NCI-H2196 (cell line): ENCODE results near the gene ERFE.
"Not testable (repeated sequence)": the region's sequence is repeated elsewhere in the genome, so short reads cannot be mapped to it uniquely, and the experiment has no call there.

Source experiments
- DNase-seq: peaks from one replicate; lab custom pipeline; 2025; ENCODE audit not compliant: unreplicated experiment; lab: John Stamatoyannopoulos, UW

The ERFE gene, protein sequence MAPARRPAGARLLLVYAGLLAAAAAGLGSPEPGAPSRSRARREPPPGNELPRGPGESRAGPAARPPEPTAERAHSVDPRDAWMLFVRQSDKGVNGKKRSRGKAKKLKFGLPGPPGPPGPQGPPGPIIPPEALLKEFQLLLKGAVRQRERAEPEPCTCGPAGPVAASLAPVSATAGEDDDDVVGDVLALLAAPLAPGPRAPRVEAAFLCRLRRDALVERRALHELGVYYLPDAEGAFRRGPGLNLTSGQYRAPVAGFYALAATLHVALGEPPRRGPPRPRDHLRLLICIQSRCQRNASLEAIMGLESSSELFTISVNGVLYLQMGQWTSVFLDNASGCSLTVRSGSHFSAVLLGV

DNA sequence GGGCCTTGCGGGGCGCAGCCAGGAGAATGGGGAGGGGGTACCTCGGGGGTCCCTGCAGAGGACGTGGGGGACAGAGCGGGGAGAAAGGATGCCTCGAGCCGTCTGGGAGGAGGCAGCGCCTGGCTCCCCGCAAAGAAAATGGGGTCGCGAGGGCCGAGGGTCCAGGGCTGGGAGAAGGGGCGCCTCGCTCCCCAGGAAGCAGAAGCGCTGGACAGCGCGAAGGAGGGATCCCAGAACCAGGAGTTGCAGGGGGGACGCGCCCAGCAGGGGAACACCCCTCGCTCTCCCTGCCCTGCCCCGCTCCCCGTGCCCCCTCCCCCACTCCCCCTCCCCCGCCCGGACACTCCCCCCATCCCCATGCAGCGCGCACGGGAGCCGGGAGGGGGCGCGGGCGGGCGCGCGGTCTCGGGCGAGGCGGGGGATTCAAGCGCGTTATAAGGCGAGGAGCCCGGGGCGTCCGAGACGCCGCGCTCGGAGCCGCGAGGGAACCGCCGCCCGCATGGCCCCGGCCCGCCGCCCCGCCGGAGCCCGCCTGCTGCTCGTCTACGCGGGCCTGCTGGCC, at the start of gene ERFE:
Gene ERFE, plus strand, starts transcription at position 462 of the 562 bp plus-strand sequence. Its CDS starts 38 bp downstream, at position 500.
- DNase-seq = peak; percentile 72

DNA sequence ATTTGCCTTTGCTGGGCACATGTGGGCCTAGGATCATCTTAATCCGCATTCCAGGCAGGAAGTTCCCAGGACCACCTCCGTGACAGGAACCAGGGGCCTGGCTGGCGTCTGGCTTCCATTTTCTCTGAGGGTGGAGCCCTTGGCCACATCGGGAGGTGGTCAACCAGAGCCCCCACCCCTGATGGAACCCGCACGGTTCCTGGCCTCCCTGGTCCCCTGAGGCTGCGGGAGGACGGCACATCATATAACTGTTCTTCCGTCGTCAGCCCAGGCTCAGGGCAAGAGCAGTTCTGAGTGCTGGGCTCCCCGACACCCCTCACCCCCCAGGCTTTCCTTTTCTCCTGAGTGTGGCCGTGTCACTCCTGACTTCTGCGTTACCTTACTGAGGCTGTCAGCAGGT, 45.2 kb upstream of the ERFE start:
- DNase-seq = no peak

DNA sequence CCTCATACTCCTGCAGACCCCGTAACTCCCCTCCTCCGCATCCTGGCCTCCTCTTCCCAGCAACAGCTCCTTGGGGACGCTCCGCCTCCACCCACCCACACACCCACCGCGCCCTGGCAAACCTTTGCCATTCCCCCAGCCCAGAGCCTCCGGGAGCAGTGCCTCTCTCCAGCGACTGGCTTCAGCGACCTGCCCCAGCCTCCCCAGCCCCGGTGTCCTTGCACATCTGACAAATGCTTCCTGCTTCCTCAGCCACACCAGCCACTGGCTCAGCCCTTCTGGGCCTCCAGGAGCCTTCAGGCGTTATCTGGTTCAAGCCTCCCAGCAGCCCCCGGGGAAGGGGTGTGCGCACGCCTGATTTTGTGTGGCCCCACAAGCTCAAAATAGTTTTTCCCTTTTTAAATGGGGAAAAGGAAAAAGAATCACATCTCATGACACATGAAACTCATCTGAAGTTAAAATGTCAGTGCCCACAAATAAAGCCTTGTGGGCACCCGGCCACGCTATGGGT, 44.4 kb upstream of the ERFE start:
- DNase-seq = no peak

DNA sequence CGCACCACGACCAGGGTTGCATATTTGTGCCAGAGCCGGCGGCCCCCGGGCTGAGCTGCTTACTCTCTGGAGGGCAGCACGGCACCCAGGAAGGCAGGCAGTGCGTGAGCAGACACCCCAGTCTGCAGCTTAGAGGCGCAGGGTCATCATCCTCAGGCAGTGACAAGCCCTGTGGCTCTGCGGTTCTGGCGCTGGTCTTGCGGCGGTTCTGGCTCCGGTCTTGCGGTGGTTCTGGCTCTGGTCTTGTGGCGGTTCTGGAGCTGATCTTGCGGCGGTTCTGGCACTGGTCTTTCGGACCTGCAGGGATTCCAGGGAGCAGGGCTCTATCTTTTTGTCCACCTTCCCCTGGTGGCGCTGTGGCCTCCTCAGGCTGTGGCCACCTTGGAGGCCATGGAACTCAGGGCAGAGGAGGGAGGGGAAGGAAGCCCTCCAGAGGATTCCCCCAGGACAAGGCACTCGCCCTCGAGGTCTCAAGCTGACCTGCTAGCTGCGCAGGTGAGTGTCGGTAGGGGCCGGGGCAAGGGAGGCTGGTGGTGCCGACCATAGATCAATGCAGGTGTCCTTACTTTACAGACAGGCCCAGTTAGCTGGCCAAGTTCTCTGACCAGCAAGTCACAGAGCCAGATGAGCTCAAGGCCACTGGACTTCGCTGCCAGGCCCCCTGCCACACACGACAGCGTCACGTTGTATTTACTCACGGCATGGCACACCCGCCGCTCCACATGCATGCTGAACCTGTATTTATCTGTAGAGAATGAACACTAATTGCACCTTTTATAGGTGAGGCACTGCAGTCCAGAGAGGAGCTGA, 43.7 kb upstream of the ERFE start:
- DNase-seq = no peak

DNA sequence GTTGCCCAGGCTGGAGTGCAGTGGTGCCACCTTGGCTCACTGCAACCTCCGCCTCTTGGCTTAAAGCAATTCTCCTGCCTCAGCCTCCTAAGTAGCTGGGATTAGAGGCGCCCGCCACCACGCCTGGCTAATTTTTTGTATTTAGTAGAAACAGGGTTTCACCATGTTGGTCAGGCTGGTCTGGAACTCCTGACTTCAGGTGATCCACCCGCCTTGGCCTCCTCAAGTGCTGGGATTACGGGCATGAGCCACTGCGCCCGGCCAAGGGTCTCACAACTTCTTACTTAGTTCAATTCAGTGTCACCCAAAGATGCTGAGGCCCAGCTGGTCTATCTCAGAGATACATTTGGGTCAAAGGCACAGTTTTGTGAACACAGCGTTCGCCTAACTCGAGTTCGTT, 43.1 kb upstream of the ERFE start:
- DNase-seq = not testable (repeated sequence)

DNA sequence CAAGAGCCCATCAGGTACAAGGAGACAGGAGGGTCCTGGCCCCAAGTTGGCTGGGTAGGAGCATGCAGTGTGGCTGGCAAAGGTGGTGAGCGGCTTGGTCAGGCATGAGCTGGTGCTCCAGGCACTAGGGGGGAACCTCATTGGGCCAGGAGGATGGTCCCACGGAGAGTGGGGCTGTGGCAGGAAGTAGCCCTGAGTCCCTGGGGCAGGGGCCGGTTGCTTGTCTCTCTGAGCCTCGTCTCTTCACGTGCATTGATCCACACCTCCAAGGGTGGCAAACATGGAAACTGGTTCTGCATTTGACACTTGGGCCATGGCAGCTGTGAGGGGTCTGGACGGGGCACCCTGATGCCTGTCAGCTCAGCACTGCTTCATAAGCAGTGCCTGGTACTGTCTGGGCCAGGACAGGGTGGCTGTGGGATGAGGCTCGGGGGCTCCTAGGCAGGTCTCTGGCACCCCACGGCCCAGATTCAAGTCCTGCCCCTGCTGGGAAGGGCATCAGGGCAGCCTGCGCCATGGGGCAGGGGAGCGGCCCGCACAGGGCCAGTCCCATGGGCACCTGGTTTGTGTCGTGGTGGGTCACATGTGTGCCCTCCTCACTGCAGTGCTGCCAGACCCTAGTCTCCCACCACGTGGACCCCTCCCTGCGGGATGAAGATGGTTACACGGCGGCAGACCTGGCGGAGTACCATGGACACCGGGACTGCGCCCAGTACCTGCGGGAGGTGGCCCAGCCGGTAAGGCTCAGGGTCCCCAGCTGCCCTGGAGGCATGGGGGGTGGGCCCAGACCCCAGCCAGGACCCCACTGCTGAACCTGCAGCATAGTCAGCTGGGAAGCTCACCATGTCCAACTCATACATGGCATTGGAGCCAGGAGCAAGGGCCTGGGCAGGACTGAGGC, 42.2 kb upstream of the ERFE start:
- DNase-seq = no peak

DNA sequence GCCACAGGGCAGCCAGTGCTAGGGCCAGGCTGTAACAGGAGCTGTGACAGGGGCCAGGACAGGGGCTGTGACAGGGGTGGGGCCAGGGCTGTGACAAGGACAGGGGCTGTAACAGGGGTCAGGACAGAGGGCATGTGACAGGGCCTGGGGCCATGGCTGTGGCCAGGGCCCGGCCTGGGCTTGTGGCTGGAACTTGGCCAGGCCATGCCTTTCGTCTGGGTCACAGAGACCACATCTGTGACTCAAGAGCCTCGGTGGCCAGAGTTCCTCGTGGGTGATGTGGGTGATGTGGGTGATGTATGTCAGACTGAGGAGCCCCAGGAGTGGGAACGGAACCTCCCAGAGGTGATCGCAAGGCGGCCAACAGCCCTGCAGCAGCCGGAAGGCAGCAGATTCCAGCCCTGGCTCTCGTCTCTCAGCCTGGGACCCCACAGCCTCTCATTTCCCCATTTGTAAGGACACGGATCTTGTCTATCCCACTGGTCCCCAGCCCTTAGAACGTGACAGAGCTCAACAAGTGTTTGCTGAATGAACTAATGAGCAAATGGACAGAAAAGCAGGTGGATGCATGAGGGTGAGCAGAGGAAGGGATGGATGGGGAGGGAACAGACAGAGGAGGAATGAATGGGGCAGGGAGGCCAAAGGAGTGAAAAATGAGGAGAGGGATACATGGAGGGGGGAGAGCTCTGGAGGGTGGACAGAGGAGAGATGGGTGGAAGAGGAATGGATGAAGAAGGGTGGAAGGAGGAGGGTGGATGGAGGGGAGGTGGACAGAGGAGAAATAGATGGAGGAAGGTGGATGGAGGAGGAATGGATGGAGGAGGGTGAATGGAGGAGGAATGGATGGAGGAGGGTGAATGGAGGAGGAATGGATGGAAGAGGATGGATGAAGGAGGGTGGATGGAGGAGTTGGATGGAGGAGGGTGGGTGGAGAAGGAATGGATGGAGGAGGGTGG, 41.3 kb upstream of the ERFE start:
- DNase-seq = no peak

DNA sequence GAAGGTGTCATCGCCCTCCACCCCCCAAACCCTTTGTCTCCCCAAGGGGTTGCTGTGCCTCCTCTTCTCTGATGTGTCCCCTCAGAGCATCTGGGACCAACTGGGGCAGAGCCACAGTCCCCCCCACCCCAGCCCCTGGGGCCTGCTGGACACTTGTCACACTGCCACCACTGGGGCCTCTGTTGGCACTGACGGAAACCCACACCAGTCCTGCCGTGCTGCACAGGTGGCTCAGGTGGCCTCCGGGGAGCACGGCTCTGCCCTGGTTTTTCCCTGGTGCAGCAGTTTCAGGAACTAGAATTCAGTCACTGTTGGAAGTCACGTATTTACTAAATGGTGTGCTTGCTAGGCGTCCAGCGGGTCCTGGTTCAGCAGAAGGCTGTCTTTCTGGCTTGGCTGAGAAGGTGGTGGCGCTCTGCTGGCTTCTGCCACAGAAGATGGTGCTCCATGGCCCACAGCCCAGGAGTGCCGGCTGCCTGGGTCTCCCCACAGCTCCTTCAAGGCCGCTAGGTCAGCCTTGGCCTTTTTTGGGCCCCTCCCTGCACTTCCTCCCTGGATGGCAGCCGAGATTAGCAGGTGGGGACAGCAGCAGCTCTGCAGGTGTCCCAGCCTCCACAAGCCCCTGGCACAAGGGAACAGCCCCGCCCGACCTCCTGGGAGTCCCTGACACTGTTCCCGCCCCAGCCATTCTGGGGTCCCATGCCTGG, 38.9 kb upstream of the ERFE start:
- DNase-seq = no peak

DNA sequence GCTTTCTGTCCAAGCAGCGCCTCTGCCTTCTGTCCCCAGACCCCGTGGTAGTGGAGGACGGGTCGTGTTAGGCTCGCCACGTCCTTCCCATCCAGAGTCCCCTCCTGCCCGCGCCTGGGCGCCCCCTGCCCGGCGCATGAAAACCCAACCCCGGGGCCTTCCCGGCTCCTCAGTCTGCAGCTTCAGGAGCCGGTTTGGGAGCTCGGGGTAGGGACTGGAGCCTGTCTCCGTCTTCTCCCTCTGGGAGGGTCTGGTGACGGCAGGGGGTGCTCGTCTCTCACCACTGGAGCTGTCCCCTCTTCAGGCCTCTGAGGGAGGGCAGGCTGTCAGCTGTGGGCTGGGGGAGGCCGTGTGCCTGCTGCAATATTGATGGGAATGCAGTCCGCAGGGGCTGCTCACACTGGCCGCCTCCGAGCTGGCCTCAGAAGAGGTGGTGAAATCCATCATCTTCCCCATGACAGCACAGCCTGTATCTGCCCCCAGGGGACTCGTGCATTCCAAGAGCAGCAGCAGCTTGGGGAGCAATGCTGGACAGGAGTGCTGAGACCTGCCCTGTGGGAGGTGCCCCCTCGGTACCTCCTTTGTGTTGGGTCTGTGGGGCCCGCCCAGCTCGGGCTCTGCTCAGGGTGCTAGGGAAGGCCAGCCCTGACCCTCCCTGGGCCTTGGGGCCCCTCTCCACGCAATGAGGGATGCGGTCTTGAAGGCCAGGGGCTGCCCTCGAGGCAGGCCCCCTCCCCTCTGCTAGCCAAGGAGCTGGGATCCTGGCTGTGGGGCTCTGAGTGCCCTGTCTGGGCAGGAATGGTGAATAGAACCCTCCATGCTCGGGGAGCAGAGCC, 38.1 kb upstream of the ERFE start:
- no peak for DNase-seq

DNA sequence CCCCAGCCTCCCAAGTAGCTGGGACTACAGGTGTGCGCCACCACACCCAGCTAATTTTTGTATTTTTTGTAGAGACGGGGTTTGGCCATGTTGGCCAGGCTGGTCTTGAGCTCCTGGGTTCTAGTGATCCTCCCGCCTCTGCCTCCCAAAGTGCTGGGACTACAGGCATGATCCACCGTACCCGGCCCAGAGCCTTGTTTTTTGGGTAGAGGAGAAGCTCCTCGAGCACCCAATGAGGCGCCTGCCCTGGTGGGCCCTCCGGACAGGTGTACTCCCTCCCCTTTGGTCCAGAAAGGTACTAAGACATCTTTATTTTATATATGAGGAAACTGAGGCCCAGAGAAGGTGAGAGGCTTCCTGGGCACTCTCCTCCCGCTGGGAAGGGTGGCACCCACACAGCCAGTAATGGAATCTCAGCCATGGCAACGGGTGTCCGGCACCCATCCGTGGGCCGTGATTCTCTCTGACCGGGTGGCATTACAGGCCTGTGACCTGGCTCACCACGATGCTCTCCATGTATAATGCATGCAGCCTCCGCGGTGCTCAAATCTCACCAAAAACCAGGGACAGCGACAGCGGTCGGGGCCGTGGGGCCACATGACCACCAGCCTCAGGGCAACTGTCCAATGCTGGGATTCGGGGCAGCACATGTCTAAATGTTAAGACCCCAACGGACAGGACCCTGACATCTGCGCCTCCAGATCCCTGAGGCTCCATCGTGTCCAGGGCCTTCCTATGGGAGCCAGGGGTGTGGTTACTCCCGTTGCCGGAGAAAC, 37.1 kb upstream of the ERFE start:
- no peak for DNase-seq

DNA sequence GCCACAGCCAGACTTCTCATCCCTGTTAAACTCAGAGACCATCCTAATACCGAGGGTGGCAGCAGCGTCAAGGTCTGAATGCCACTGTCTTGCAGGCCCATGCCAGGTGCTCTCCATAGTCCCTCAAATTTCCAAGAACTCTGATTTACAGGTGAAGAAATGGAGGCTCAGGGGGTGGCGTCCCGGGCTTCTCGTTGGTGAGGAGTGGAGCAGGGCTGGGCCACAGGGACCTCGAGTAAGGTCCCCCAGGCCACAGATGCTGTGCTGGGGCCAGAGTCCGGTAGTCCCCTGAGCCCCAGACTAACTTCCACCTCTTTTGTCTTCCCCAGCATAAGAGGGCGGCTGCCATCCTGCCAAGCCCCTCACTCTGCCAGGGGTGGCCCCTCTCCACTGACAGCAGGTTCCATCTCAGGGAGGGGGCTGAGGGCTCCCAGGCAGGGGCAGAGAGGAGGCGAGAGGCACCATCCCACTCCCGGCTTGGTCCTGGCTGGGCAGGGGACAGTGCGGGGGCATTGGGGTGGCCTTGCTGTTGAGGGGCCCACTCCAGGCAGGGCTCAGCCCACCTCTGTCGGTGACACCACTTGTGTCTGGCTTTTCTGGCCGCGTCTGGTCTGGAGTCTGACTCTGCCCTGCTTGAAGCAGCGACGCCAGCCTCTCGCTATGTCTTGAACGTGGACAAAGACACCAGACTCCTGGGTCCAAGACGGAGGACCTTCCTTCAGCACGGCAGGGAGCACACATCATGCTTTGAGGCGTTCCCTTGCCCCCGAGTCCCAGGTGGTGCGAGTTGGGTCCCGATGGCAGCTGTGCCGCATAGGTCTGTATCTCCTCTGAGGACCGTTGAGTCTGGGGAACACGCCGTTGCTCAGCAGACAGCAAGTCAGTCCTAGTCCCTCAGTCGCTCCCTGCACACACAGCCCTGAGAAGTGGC, 36.2 kb upstream of the ERFE start:
- DNase-seq = no peak

DNA sequence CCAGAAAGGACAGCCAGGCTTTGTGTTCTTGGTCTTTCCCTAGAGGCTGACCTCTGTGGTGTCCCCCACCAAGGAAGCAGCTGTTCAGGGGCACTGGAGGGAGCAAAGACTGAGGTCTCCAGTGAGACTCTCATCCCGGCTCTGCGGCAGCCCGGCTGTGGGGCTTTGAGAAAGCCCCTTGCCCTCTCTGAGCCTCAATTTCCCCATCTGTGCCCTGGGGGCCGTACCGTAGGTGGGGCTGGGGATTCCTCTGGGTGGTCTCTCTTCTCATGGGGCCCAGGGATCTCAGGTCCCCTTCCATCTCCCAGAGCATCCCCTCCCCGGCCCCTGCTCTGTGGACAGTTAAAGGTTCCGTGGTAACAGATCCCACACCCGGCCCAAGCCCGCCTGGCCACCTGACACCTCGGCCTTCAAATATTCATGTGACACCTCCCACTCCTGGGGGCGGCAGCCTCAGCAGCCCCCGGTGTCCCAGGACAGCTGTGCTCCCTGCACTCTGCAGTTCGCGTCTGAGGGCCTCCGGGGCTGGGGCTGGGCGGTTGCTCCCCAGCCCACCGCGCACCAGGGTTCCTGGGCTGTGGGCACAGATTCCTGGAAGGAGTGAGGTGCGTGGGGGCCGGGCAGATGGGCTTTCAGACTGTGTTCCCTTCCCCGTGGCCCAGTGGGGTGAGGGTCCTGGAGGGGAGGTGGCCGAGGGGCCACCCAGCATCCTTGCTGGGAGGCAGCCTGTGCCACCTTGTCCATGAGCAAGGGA, 35.4 kb upstream of the ERFE start:
- DNase-seq = no peak

DNA sequence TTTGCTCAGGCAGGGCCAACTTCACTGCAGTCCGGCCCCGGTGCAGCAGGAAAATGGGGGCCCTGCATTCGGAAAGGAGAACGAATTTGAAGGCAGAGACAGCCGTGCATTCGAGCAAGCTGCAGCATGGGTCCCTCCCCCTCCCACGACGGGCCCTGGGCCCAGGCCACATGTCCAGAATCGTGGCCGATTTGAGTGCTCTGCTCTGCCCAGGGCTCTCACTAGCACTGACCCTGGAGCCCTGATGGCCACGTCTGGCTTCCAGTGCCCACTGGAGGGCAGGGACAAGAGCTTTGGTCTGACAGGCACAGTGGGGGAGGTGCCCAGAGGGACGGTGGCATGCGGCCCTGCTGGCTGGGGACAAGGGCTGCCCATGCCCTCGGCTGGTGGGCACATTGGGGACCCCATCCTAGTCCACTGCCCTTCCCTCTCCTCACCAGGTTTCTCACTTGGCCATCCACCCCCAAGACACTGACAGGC, 34.7 kb upstream of the ERFE start:
- DNase-seq = no peak

DNA sequence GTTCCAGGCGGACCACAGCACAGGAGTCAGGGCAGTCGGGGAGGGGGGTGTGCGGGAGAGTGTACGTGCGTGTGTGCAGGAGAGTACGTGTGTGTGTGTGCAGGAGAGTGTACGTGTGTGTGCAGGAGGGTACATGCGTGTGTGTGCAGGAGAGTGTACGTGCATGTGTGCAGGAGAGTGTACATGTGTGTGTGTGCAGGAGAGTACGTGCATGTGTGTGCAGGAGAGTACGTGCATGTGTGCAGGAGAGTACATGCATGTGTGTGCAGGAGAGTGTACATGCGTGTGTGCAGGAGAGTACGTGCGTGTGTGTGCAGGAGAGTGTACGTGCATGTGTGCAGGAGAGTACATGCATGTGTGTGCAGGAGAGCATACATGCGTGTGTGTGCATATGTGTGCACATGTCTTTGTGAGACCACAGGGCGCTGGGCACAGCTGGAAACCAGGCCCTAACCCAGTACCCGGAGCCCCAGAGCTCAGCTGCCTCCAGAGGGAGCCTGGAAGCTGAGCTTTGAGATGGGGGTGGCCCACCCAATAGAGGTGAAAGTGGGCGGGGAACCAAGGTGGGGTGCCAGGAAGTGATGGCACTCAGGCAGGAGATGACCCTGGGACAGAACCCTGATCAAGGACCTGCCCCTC, 34.2 kb upstream of the ERFE start:
- DNase-seq = no peak
